HepG2 (cell line): ENCODE results near the gene EFS. TPM values are rescaled to one million over a fixed set of nuclear protein-coding genes. Genes with fewer than 3 reads are reported as not detected.

Experiments used
- CBX2 ChIP-seq, 2 experiments: fragments of 200-600 bp in 1 of 2; sonication (generic); formaldehyde crosslinking in 1 of 2; IDR thresholded peaks; 2 replicates each; pipeline versions ENCODE4 v1.7.0 to v1.8.1; 2018 to 2022; ENCODE audit warnings: low read depth in 2 of 2, low read length in 1 of 2, mild to moderate bottlenecking in 1 of 2, missing genetic modification reagents in 1 of 2
- CBX5 ChIP-seq: sonication (generic); formaldehyde crosslinking; IDR thresholded peaks from 2 replicates; pipeline ENCODE4 v1.4.0; 2020; ENCODE audit warnings: missing genetic modification reagents, borderline replicate concordance
- DMTF1 ChIP-seq: sonication (generic); formaldehyde crosslinking; IDR thresholded peaks from 2 replicates; pipeline ENCODE4 v1.4.0; 2020; ENCODE audit warnings: mild to moderate bottlenecking, missing genetic modification reagents
- EEA1 ChIP-seq: sonication (generic); formaldehyde crosslinking; IDR thresholded peaks from 2 replicates; pipeline ENCODE4 v1.5.1; 2020; ENCODE audit warnings: mild to moderate bottlenecking, missing genetic modification reagents, borderline replicate concordance
- IKZF4 ChIP-seq: sonication (generic); formaldehyde crosslinking; IDR thresholded peaks from 2 replicates; pipeline ENCODE4 v1.5.1; 2020; ENCODE audit warnings: borderline replicate concordance, mild to moderate bottlenecking, low read depth, missing genetic modification reagents; ENCODE audit errors: not compliant biosample characterization
- KAT2B ChIP-seq: fragments of 150-350 bp; IDR thresholded peaks from 2 replicates; pipeline ENCODE4 v1.6.1; 2014; ENCODE audit warnings: low read depth, low read length, borderline replicate concordance
- MAZ ChIP-seq, 2 experiments: sonication (generic) in 1 of 2; formaldehyde crosslinking in 1 of 2; IDR thresholded peaks; 2 replicates each; pipeline versions ENCODE4 v1.5.0 to v1.6.1; 2012 to 2020; ENCODE audit warnings: low read depth in 2 of 2, mild to moderate bottlenecking in 2 of 2, borderline replicate concordance in 1 of 2, improper control_type of control experiment in 1 of 2, low read length in 1 of 2, missing genetic modification reagents in 1 of 2, moderate library complexity in 1 of 2
- NFYC ChIP-seq: IDR thresholded peaks from 2 replicates; pipeline ENCODE4 v1.6.1; 2016; ENCODE audit warnings: missing genetic modification reagents, missing compliant biosample characterization
- RNF2 ChIP-seq: fragments of 450-650 bp; conservative IDR thresholded peaks from 2 replicates; pipeline ENCODE4 v1.6.1; 2016; ENCODE audit warnings: low read depth
- SALL2 ChIP-seq: sonication (generic); formaldehyde crosslinking; IDR thresholded peaks from 2 replicates; pipeline ENCODE4 v1.8.1; 2023; ENCODE audit warnings: mild to moderate bottlenecking, missing genetic modification reagents, inconsistent platforms
- ZBTB46 ChIP-seq: sonication (generic); formaldehyde crosslinking; IDR thresholded peaks from 2 replicates; pipeline ENCODE4 v1.4.0; 2020; ENCODE audit warnings: mild to moderate bottlenecking, missing genetic modification reagents, borderline replicate concordance
- ZBTB8A ChIP-seq: sonication (generic); formaldehyde crosslinking; IDR thresholded peaks from 2 replicates; pipeline ENCODE4 v1.4.0; 2020; ENCODE audit warnings: mild to moderate bottlenecking, low read depth, missing genetic modification reagents, borderline replicate concordance
- ZNF572 ChIP-seq: sonication (generic); formaldehyde crosslinking; IDR thresholded peaks from 2 replicates; pipeline ENCODE4 v1.5.1; 2020; ENCODE audit warnings: mild to moderate bottlenecking, missing genetic modification reagents
- ZNF768 ChIP-seq: sonication (generic); formaldehyde crosslinking; IDR thresholded peaks from 2 replicates; pipeline ENCODE4 v1.4.0; 2020; ENCODE audit warnings: missing genetic modification reagents
- polyA plus RNA-seq, 8 experiments: library from polyadenylated mRNA; depleted of rRNA in 3 of 8; stranded (reverse) in 7 of 8; unstranded in 1 of 8; fragments of >200 nt; fragmentation: Illumina TruSeq in 4 of 8; extraction: Trizol in 4 of 8; gene quantifications; 2 replicates each; pipeline versions ENCODE4 v1.2.1 to v1.2.3, GENCODE V29; 2011 to 2016; ENCODE audit warnings: low read depth in 4 of 8, missing spikeins in 1 of 8, mixed read lengths in 1 of 8; ENCODE audit not compliant: insufficient read depth in 1 of 8
- total RNA-seq, 5 experiments: library from RNA; depleted of rRNA; stranded (reverse); fragments of >200 nt; fragmentation: Illumina TruSeq; extraction: Trizol; gene quantifications; 2 replicates each; pipeline ENCODE4 v1.2.3, GENCODE V29; 2016; ENCODE audit warnings: low read depth in 1 of 5
- TF ChIP-seq, protein P1 (sequence below): sonication (generic); formaldehyde crosslinking; IDR thresholded peaks from 2 replicates; pipeline ENCODE4 v1.9.0; 2021; ENCODE audit warnings: missing genetic modification reagents, mild to moderate bottlenecking, borderline replicate concordance
- TF ChIP-seq, protein P2 (sequence below): sonication (generic); formaldehyde crosslinking; IDR thresholded peaks from 2 replicates; pipeline ENCODE4 v1.5.0; 2020; ENCODE audit warnings: missing genetic modification reagents, mild to moderate bottlenecking, borderline replicate concordance
- TF ChIP-seq, protein P3 (sequence below): sonication (generic); formaldehyde crosslinking; IDR thresholded peaks from 2 replicates; pipeline ENCODE4 v1.4.0; 2020; ENCODE audit warnings: mild to moderate bottlenecking, missing genetic modification reagents
- TF ChIP-seq, protein P4 (sequence below): IDR thresholded peaks from 2 replicates; pipeline ENCODE4 v1.6.1; 2016

Gene EFS
- total and polyA plus RNA-seq, 2 of the 13 experiments (the other 11 are each of a cell fraction or from before 2014, with no cell fraction given), result not detected

GRCh38 chr14:23320584-23321571 lies 44.1 kb downstream of the EFS start, which contains the start of gene PABPN1 (continued):
- TF ChIP-seq CBX2 (IDR thresholded peaks at IDR 0.05; ENCODE audit: low read depth, low read length) (peak; percentile 99; the same call in 1 of the 2 replicates), CBX2 (CRISPR knock-in tag; IDR thresholded peaks at IDR 0.05; ENCODE audit: low read depth) (peak; percentile 82; the same call in 1 of the 2 replicates), MAZ (IDR thresholded peaks at IDR 0.05; ENCODE audit: borderline replicate concordance, low read depth, low read length) (peak; percentile 72), MAZ (CRISPR knock-in tag; IDR thresholded peaks at IDR 0.05; ENCODE audit: low read depth) (peak; percentile 93), ZNF572 (CRISPR knock-in tag) (peak; percentile 92), DMTF1 (CRISPR knock-in tag) (no peak), ZBTB46 (CRISPR knock-in tag) (no peak; the same call in 1 of the 2 replicates), NFYC (CRISPR knock-in tag) (peak; percentile 91), ZNF768 (no peak; the same call in 1 of the 2 replicates), SALL2 (CRISPR knock-in tag) (peak; percentile 95), IKZF4 (CRISPR knock-in tag) (no peak), ZBTB8A (peak; percentile 37; the same call in 1 of the 2 replicates), CBX5 (peak; percentile 98), KAT2B (no peak), RNF2 (peak; percentile 75), EEA1 (CRISPR knock-in tag) (peak; percentile 85)
- TF ChIP-seq, protein P1, sequence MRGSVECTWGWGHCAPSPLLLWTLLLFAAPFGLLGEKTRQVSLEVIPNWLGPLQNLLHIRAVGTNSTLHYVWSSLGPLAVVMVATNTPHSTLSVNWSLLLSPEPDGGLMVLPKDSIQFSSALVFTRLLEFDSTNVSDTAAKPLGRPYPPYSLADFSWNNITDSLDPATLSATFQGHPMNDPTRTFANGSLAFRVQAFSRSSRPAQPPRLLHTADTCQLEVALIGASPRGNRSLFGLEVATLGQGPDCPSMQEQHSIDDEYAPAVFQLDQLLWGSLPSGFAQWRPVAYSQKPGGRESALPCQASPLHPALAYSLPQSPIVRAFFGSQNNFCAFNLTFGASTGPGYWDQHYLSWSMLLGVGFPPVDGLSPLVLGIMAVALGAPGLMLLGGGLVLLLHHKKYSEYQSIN (CRISPR knock-in tag), result no peak
- TF ChIP-seq, protein P2, sequence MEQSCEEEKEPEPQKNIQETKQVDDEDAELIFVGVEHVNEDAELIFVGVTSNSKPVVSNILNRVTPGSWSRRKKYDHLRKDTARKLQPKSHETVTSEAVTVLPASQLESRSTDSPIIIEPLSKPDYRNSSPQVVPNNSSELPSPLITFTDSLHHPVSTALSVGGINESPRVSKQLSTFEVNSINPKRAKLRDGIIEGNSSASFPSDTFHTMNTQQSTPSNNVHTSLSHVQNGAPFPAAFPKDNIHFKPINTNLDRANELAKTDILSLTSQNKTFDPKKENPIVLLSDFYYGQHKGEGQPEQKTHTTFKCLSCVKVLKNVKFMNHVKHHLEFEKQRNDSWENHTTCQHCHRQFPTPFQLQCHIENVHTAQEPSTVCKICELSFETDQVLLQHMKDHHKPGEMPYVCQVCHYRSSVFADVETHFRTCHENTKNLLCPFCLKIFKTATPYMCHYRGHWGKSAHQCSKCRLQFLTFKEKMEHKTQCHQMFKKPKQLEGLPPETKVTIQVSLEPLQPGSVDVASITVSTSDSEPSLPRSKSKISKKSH, result no peak; the same call in 1 of the 2 replicates
- TF ChIP-seq, protein P3, sequence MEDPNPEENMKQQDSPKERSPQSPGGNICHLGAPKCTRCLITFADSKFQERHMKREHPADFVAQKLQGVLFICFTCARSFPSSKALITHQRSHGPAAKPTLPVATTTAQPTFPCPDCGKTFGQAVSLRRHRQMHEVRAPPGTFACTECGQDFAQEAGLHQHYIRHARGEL (CRISPR knock-in tag), result no peak
- TF ChIP-seq, protein P4, sequence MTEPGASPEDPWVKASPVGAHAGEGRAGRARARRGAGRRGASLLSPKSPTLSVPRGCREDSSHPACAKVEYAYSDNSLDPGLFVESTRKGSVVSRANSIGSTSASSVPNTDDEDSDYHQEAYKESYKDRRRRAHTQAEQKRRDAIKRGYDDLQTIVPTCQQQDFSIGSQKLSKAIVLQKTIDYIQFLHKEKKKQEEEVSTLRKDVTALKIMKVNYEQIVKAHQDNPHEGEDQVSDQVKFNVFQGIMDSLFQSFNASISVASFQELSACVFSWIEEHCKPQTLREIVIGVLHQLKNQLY, result peak; percentile 59
